Measurements from ENCODE around the gene FRMD5. TPM values are rescaled to one million over a fixed set of nuclear protein-coding genes. Genes with fewer than 3 reads are reported as not detected.

FRMD5 gene
- polyA plus RNA-seq, 3 donors: not detected

DNA sequence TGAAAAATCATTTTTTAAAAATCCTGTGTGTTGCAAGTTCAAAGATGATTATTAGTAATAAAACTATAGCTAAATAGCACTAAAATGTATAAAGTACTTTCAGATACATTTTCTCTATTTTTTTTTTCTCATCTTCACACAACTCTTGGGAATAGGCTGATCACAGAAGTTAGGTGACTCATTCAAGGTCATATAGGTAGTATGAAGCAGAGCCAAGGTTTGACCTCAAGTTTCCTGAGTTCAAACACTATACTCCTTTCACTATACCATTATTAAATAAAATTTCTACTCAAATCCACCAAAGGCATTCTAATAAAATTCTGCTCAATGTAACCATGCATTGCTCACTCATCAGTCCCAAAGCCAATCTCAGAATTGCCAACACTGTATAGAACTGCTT lies 21.3 kb downstream of the FRMD5 start:
- Histone ChIP-seq H4K20me1 (ENCODE audit: insufficient read depth, low read length) (no peaks in the 10 kb centered on the region), H3K79me2 (ENCODE audit: insufficient read depth, low read length) (no peaks in the 10 kb centered on the region), H3K4me3 (replicated peaks in 1 of 3; ENCODE audit: low read depth in 2 of 3, low read length in 3 of 3) (no peak overlapping the region), H3K9ac (ENCODE audit: insufficient read depth, low read length, poor library complexity, severe bottlenecking) (no peak overlapping the region), H2AFZ (ENCODE audit: insufficient read depth, low read depth, low read length, poor library complexity, severe bottlenecking) (no peak overlapping the region), H3K9me3 (replicated peaks in 1 of 2; ENCODE audit: control insufficient read depth in 1 of 2, insufficient read depth in 1 of 2, low read length in 2 of 2) (no peaks in the 10 kb centered on the region), H3K27ac (ENCODE audit: low read depth in 1 of 2, low read length in 2 of 2) (no peak overlapping the region), H3K4me2 (replicated peaks; ENCODE audit: extremely low read depth, low read length, poor library complexity, severe bottlenecking) (no peak overlapping the region), H3K4me1 (ENCODE audit: control insufficient read depth in 1 of 2, insufficient read depth in 2 of 2, low read length in 2 of 2) (no peaks in the 10 kb centered on the region), H3K27me3 (ENCODE audit: control insufficient read depth in 2 of 2, insufficient read depth in 2 of 2, low read length in 2 of 2) (peaks cover 2 to 20% of the 10 kb centered on the region in 2 donors), H3K36me3 (replicated peaks in 1 of 2; ENCODE audit: control insufficient read depth in 1 of 2, insufficient read depth in 2 of 2, low read length in 2 of 2) (no peaks in the 10 kb centered on the region)
- Mint-ChIP-seq H3K36me3 (no peaks in the 10 kb centered on the region), H3K4me3 (no peak overlapping the region), H3K9me3 (peaks cover 0 to 3% (median 2%) of the 10 kb centered on the region in 7 donors), H3K27me3 (ENCODE audit: low read depth in 3 of 3) (peaks cover 6 to 34% (median 28%) of the 10 kb centered on the region in 3 donors), H3K27ac (no peak overlapping the region), H3K4me1 (no peaks in the 10 kb centered on the region)
- DNase-seq: no peak
- intact Hi-C loops (cut with micrococcal nuclease): no loop called here
- TF ChIP-seq, protein P1, sequence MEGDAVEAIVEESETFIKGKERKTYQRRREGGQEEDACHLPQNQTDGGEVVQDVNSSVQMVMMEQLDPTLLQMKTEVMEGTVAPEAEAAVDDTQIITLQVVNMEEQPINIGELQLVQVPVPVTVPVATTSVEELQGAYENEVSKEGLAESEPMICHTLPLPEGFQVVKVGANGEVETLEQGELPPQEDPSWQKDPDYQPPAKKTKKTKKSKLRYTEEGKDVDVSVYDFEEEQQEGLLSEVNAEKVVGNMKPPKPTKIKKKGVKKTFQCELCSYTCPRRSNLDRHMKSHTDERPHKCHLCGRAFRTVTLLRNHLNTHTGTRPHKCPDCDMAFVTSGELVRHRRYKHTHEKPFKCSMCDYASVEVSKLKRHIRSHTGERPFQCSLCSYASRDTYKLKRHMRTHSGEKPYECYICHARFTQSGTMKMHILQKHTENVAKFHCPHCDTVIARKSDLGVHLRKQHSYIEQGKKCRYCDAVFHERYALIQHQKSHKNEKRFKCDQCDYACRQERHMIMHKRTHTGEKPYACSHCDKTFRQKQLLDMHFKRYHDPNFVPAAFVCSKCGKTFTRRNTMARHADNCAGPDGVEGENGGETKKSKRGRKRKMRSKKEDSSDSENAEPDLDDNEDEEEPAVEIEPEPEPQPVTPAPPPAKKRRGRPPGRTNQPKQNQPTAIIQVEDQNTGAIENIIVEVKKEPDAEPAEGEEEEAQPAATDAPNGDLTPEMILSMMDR (IDR thresholded peaks at IDR 0.05): no peak

DNA sequence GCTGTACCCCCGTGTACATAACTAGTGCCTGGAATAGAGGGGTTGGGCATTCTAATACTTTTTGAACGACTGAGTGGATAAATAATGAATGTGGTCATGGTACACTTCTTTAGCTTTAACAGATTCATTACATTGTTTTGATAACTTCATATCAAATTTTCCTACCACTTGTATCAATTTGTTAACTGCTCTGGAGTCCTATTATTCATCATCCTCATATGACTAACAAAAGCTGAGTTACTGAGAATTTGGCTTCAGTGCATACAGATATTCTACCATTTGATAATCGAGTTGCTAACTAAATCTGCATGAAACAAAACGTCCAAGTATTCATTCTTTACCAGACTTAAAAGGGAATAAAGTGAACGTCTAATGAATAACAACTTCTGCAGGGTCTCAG lies 31.7 kb downstream of the FRMD5 start:
- Histone ChIP-seq H2AFZ (ENCODE audit: insufficient read depth, low read depth, low read length, poor library complexity, severe bottlenecking) (no peak overlapping the region), H4K20me1 (ENCODE audit: insufficient read depth, low read length) (no peaks in the 10 kb centered on the region), H3K4me1 (ENCODE audit: control insufficient read depth in 1 of 2, insufficient read depth in 2 of 2, low read length in 2 of 2) (no peaks in the 10 kb centered on the region), H3K36me3 (replicated peaks in 1 of 2; ENCODE audit: control insufficient read depth in 1 of 2, insufficient read depth in 2 of 2, low read length in 2 of 2) (no peaks in the 10 kb centered on the region), H3K4me2 (replicated peaks; ENCODE audit: extremely low read depth, low read length, poor library complexity, severe bottlenecking) (no peak overlapping the region), H3K4me3 (replicated peaks in 1 of 3; ENCODE audit: low read depth in 2 of 3, low read length in 3 of 3) (no peak overlapping the region), H3K27ac (ENCODE audit: low read depth in 1 of 2, low read length in 2 of 2) (no peak overlapping the region), H3K9ac (ENCODE audit: insufficient read depth, low read length, poor library complexity, severe bottlenecking) (no peak overlapping the region), H3K9me3 (replicated peaks in 1 of 2; ENCODE audit: control insufficient read depth in 1 of 2, insufficient read depth in 1 of 2, low read length in 2 of 2) (no peaks in the 10 kb centered on the region), H3K27me3 (ENCODE audit: control insufficient read depth in 2 of 2, insufficient read depth in 2 of 2, low read length in 2 of 2) (peaks cover 0 to 6% of the 10 kb centered on the region in 2 donors), H3K79me2 (ENCODE audit: insufficient read depth, low read length) (no peaks in the 10 kb centered on the region)
- Mint-ChIP-seq H3K9me3 (no peaks in the 10 kb centered on the region), H3K36me3 (no peaks in the 10 kb centered on the region), H3K4me1 (no peaks in the 10 kb centered on the region), H3K27me3 (ENCODE audit: low read depth in 3 of 3) (peaks cover 3 to 22% (median 9%) of the 10 kb centered on the region in 3 donors), H3K27ac (no peak overlapping the region), H3K4me3 (no peak overlapping the region)
- WGBS (ENCODE audit: insufficient coverage): 72% methylated on average over 2 of the region's 5 CpGs
- intact Hi-C loops (cut with micrococcal nuclease): no loop called here
- TF ChIP-seq, protein P1 (IDR thresholded peaks at IDR 0.05): no peak
- DNase-seq: no peak
